Heart left ventricle (tissue), 16 donors: ENCODE results near the gene TNNI3K. TPM values are rescaled to one million over a fixed set of nuclear protein-coding genes. Genes with fewer than 3 reads are reported as not detected.
A peak's percentile ranks its signal among the peaks of the same experiment; 100 is the strongest.

Experiments used
- ATAC-seq, 4 donors: fragments of 200-7000 bp; cut with Tn5 transposase; one replicate each; pipeline ENCODE4 v1.9.1; 2020 to 2022; ENCODE audit warnings: moderate library complexity in 4 of 4, mild to moderate bottlenecking in 3 of 4, moderate number of reproducible peaks in 1 of 4
- DNase-seq, 5 donors: peaks; one replicate each; pipeline ENCODE4 v3.0.0-alpha.2; 2020
- H3K27ac ChIP-seq, 12 donors: fragments of 200-600 bp; sonication (generic) in 4 of 12; one replicate each; pipeline versions ENCODE4 v1.5.0 to v1.8.0; 2016 to 2022; ENCODE audit warnings: mild to moderate bottlenecking in 2 of 12
- H3K27me3 ChIP-seq, 9 donors: fragments of 200-600 bp; sonication (generic) in 2 of 9; one replicate each; pipeline versions ENCODE4 v1.5.1 to v1.8.0; 2016 to 2022; ENCODE audit warnings: mild to moderate bottlenecking in 3 of 9
- H3K36me3 ChIP-seq, 9 donors: fragments of 200-600 bp; sonication (generic) in 2 of 9; one replicate each; pipeline versions ENCODE4 v1.5.0 to v1.8.0; 2018 to 2022; ENCODE audit warnings: mild to moderate bottlenecking in 2 of 9
- H3K4me1 ChIP-seq, 12 donors: fragments of 200-600 bp; sonication (generic) in 4 of 12; one replicate each; pipeline versions ENCODE4 v1.5.0 to v1.8.0; 2016 to 2022; ENCODE audit warnings: mild to moderate bottlenecking in 3 of 12
- H3K4me3 ChIP-seq, 12 donors: fragments of 200-600 bp; sonication (generic) in 4 of 12; one replicate each; pipeline versions ENCODE4 v1.5.0 to v1.8.0; 2017 to 2022; ENCODE audit warnings: mild to moderate bottlenecking in 9 of 12, moderate library complexity in 4 of 12
- H3K9me3 ChIP-seq, 12 donors: fragments of 200-600 bp; sonication (generic) in 4 of 12; one replicate each; pipeline versions ENCODE4 v1.5.0 to v1.8.0; 2016 to 2022; ENCODE audit warnings: mild to moderate bottlenecking in 1 of 12
- POLR2A ChIP-seq, 2 donors: fragments of 450-650 bp; IDR thresholded peaks; one replicate each; pipeline ENCODE4 v1.6.1; 2017; ENCODE audit warnings: antibody characterized with exemption in 2 of 2, mild to moderate bottlenecking in 2 of 2, moderate library complexity in 2 of 2
- WGBS, 4 donors: extraction: QIAGEN DNeasy Blood & Tissue Kit in 2 of 4; methylation state at CpG; one replicate each; pipeline versions ENCODE4 v1.1.5 to v1.1.7; 2013 to 2018; 5-methylcytosine and 5-hydroxymethylcytosine counted together
- intact Hi-C, 10 donors: fragments of 100-400 bp; cut with DNase I; formaldehyde crosslinking; loops; one replicate each; pipeline versions ENCODE4 v1.11.1 to v1.14.2; 2022
- polyA plus RNA-seq, 2 donors: library from polyadenylated mRNA; stranded (reverse); fragments of 200-250 nt; gene quantifications; one replicate each; pipeline ENCODE4 v1.2.3, GENCODE V29; 2013
- total RNA-seq, 9 donors: library from RNA; depleted of rRNA in 2 of 9; stranded (reverse); fragments of >200 nt in 2 of 9; fragmentation: NEBNext Ultra II Directional in 3 of 9; extraction: Animal tissue kit (Norgen Biotek cat#: 25700) in 3 of 9; gene quantifications; one replicate each; pipeline versions ENCODE4 v1.1.0 to v1.2.4, GENCODE V29; 2016 to 2023
- TF ChIP-seq, protein P1 (sequence below), 12 donors: fragments of 200-600 bp; sonication (generic) in 4 of 12; IDR thresholded peaks; one replicate each; pipeline versions ENCODE4 v1.5.0 to v1.8.0; 2018 to 2022; ENCODE audit warnings: antibody characterized with exemption in 12 of 12, mild to moderate bottlenecking in 5 of 12
- donor health status: ischemic (EF 13 %, LVEDD 7.1; RV severe dilation, severe dysfunction).
- donor health status: healthy with polysubstance abuse.
- donor health status: DM: no; HTN: yes; CAD: no.
- donor health status: DM: no; HTN: no; CAD: no.
- donor health status: ischemic (EF 25% LVEDD 6.9; RV normal size, moderate dysfunction).
- donor health status: ischemic (EF 25% LVEDD 5.7; RV mildly dilated, moderate dysfunction).
- donor health status: healthy.
- donor health status: DM: yes; HTN: yes; CAD: no.
- donor health status: ischemic (EF 35%, LVEDD 5.7; RV mildly dilated, moderate dysfunction).
- donor health status: nonischemic (EF 11% LVEDD 7.7; RV severe dilation, severe dysfunction).
- donor health status: DM: yes; HTN: yes; CAD: no.
- donor health status: PGD.
- donor health status: ischemic (EF 29% LVEDD 5.4; RV normal size, mild dysfunction).
- donor health status: nonischemic (EF 23%, LVEDD 6.1; RV moderate dilation, normal function).

TNNI3K gene
- total and polyA plus RNA-seq, 11 donors, result 11.5 to 108 (median 59.9) TPM

DNA sequence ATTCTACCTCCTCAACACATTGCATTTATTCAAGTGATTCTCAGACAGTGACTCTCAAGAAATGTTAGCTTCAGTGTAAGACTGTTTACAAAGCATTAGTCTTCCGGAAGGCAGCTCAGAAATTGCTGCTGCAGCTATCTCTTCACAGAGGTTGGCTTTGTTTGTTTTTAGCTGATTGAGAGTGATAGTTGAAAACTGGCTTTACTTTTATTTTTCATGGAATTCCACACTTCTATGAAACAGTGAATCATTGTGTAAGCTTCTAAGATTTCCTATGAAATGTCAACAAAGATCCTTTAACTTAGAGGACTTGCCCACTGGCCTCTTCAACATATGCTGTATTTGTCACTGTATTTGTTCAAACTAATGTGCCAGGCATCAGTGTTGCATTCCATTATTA lies 121.3 kb downstream of the TNNI3K start:
- Histone ChIP-seq H3K4me3 (no peak overlapping the region), H3K4me1 (peaks cover 0 to 10% (median 0%) of the 10 kb centered on the region in 12 donors), H3K27ac (peak overlapping the region in 5 of 12 donors; percentile 44 to 67 (median 59)), H3K36me3 (peaks cover 0 to 18% (median 0%) of the 10 kb centered on the region in 9 donors), H3K9me3 (no peaks in the 10 kb centered on the region), H3K27me3 (no peaks in the 10 kb centered on the region)
- ATAC-seq (no peak), DNase-seq (no peak)
- intact Hi-C loops, result no loop called here
- TF ChIP-seq, protein P1, sequence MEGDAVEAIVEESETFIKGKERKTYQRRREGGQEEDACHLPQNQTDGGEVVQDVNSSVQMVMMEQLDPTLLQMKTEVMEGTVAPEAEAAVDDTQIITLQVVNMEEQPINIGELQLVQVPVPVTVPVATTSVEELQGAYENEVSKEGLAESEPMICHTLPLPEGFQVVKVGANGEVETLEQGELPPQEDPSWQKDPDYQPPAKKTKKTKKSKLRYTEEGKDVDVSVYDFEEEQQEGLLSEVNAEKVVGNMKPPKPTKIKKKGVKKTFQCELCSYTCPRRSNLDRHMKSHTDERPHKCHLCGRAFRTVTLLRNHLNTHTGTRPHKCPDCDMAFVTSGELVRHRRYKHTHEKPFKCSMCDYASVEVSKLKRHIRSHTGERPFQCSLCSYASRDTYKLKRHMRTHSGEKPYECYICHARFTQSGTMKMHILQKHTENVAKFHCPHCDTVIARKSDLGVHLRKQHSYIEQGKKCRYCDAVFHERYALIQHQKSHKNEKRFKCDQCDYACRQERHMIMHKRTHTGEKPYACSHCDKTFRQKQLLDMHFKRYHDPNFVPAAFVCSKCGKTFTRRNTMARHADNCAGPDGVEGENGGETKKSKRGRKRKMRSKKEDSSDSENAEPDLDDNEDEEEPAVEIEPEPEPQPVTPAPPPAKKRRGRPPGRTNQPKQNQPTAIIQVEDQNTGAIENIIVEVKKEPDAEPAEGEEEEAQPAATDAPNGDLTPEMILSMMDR (IDR thresholded peaks at IDR 0.05), result no peak
- no peak for TF ChIP-seq POLR2A (IDR thresholded peaks at IDR 0.05)
- WGBS, 4 donors, result 74 to 86% (median 83%) methylated on average over 1 of the region's 1 CpG

DNA sequence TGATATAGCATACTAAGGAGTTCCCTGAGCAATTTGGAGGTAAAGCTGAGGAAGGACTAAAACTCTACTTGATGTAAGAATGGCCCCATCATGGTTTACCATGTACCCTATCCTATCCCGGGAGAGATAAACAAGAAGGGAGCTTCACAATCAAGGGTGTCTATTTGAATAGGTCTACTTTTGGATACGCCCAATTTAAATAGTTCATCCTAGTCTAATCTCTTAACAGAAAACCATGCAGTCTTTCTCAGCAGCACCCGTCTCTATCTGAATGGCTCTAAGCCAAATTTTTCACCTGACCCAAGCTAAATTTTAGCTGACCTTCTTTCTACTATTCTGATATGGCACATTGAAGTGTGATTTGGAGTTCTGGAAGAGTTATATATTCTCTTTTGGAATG lies 122.0 kb downstream of the TNNI3K start:
- Histone ChIP-seq H3K27me3 (no peaks in the 10 kb centered on the region), H3K4me3 (no peak overlapping the region), H3K27ac (peak overlapping the region in 10 of 12 donors; percentile 3 to 67 (median 40)), H3K36me3 (peaks cover 0 to 18% (median 0%) of the 10 kb centered on the region in 9 donors), H3K9me3 (no peaks in the 10 kb centered on the region), H3K4me1 (peaks cover 0 to 11% (median 0%) of the 10 kb centered on the region in 12 donors)
- WGBS, 4 donors, result 28 to 58% (median 46%) methylated on average over 3 of the region's 3 CpGs
- DNase-seq, result no peak
- TF ChIP-seq, protein P1 (IDR thresholded peaks at IDR 0.05), result no peak
- no peak for TF ChIP-seq POLR2A (IDR thresholded peaks at IDR 0.05)
- ATAC-seq, result peak in 3 of 4 donors; percentile 40 to 77 (median 46)
- intact Hi-C loops, result no loop called here

- no peak for DNase-seq
- 58 to 79% (median 72%) methylated on average over 4 of the region's 4 CpGs for WGBS, 4 donors
- peak in 1 of 4 donors; percentile 23 for ATAC-seq
- no peaks in the 10 kb centered on the region for H3K27me3 ChIP-seq
- H3K4me3 ChIP-seq, result no peak overlapping the region
- intact Hi-C loops, result no loop called here
- no peaks in the 10 kb centered on the region for H3K9me3 ChIP-seq
- peak overlapping the region in 11 of 12 donors; percentile 3 to 67 (median 36) for H3K27ac ChIP-seq
- peaks cover 0 to 13% (median 2%) of the 10 kb centered on the region in 12 donors for H3K4me1 ChIP-seq
- TF ChIP-seq, protein P1 (IDR thresholded peaks at IDR 0.05), result no peak
- no peak for TF ChIP-seq POLR2A (IDR thresholded peaks at IDR 0.05)
- H3K36me3 ChIP-seq, result peaks cover 0 to 18% (median 0%) of the 10 kb centered on the region in 9 donors
Measured at GRCh38 chr1:74357756-74358155, 122.6 kb downstream of the TNNI3K start.

DNA sequence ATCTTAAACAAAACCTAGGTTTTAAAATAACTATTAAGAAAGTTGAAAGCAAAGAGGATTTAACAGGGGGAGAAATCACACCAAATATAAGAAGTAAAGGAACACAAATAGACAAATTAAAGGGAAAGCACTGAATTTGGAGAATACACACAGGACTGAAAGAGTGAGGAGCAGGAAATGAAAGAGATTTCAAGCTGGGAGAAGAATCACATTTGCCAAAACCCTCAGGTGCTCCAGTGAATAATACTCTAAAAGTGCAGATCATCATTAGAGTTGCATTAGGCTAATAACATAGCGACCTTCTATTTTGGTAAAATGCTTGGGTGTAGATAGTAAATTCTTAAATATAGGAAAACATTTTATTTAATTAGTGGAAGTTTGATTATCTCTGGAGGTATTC lies 127.5 kb downstream of the TNNI3K start:
- WGBS, 4 donors, result 36 to 60% (median 58%) methylated on average over 1 of the region's 1 CpG
- Histone ChIP-seq H3K36me3 (peaks cover 0 to 16% (median 0%) of the 10 kb centered on the region in 9 donors), H3K4me3 (no peak overlapping the region), H3K4me1 (peaks cover 0 to 17% (median 3%) of the 10 kb centered on the region in 12 donors), H3K27ac (peak overlapping the region; percentile 26 to 92 (median 74)), H3K9me3 (peaks cover 0 to 10% (median 0%) of the 10 kb centered on the region in 12 donors), H3K27me3 (no peaks in the 10 kb centered on the region)
- TF ChIP-seq, protein P1 (IDR thresholded peaks at IDR 0.05), result no peak
- TF ChIP-seq POLR2A (IDR thresholded peaks at IDR 0.05), result no peak
- no peak for DNase-seq
- intact Hi-C loops, result loop anchor here in 2 of 10 donors (2.0 to 5.0 kb wide), 2 partner anchors 30 to 125 kb away; partner anchors contain the start of gene TNNI3K (in 1 of the 2)
- ATAC-seq, result peak in 1 of 4 donors; percentile 2
